Urothelium cell line (cell line): ENCODE results near the gene PEX11B.

Experiments used
- DNase-seq: peaks from one replicate; pipeline ENCODE4 v3.0.0; 2011; ENCODE audit warnings: low spot score, mixed read lengths
- FAIRE-seq: peaks from 2 replicates; lab custom pipeline; 2011; peaks lifted over from hg19 to GRCh38; lab: Jason Lieb, UNC

The PEX11B gene

DNA sequence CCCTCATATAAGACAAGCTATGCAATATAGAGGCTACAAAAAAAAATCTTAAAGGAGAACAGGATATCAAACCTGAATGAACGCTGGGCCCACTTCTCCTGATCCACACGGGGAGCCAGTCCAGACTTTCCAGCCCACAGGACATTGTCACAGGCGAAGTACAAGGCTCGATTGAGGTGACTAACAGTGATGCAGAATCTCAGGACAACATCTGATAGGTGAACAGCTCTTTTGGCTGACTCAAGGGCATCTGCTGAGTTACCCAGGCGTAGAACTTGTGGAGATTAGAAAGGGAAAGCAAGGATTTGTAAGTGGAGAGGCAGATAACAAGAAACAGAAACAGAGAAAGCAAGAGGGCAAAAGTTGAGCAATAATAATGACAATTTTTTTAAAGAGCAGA lies 1.8 kb downstream of the PEX11B start:
- FAIRE-seq (no peak), DNase-seq (no peak)

GRCh38 chr1:145912128-145912641 lies 6.3 kb downstream of the PEX11B start:
- FAIRE-seq, result no peak
- DNase-seq, result no peak

GRCh38 chr1:145908653-145909052 lies 9.9 kb downstream of the PEX11B start:
- DNase-seq (no peak), FAIRE-seq (no peak)

DNA sequence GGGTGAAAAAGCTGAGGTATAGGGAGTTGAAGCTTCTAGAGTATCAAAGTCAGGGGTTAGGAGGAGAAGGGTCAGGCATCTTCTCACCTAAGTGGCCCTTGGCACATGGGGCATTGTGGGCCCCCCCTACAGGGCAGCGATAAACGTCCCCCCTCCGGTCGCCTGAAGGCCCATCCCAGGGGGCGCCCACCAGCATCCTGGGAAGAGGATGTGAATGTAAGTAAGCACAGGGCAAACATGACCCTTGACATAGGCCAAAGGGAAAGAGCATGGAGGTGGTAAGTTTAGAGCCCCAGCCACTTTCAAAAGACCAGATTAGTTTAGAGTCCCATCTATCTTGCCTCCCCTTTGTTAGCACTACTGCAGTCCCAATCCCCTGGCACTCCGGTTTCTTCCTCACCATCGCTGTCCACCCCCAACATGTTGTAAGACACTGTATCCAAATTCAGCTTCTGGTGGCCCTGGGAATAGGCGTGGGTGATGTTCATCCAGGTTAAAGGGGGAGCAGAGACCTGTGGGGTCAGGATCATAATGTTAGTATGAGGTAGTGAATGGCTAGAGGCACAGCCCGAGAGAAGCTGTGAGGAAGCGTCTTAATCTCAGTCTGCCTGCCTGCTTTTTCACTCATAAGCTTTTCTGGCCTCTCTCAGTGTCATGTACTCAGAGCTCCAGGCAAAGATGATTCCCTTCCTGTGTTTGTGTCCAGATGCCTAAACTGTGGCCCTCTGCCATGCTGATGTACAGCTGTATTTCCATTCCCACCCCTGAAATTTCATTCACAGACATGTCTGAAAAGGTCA lies 11.4 kb downstream of the PEX11B start:
- FAIRE-seq (no peak), DNase-seq (no peak)

DNA sequence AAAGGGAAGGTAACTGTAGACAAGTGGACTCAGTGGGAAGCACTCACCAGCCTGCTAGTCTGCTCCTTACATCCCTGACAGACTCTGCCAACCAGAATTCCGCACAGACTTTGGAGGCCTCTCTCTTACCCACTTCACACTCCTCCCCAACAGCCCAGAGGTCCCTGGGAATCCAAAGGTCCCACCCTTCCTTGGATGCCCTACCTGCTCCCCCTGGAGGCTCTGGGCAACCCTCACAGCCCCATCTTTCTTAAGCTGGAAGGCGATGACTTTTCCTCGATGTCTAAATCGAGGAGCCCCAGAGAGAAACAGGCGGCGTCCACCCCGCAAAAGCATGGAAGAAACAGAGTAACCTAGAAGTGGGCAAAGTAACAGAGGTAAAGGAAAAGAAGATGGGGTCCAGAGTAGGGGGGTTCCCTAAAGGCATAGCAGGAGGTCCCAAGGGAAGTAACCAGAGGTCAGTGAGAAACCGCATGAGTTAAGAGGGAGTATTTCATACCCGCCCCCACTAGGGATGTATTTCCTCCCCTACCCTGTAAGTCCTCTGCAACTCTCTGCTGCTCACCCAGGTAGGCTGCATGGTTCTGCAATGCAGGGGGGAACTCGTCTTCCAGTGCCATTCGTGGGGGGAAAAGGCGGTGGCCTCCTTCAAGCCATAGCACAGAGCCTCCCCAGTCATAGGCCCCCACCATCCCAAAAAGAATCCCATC lies 17.1 kb downstream of the PEX11B start:
- DNase-seq, result no peak
- no peak for FAIRE-seq

GRCh38 chr1:145898756-145899155 lies 19.8 kb downstream of the PEX11B start:
- no peak for FAIRE-seq
- DNase-seq, result no peak

- no peak for FAIRE-seq
- DNase-seq, result no peak
Observed at GRCh38 chr1:145897969-145898368, 20.5 kb downstream of the PEX11B start.

- no peak for DNase-seq
- no peak for FAIRE-seq
Observed at GRCh38 chr1:145895471-145895870, 23.0 kb downstream of the PEX11B start.

GRCh38 chr1:145893306-145894055 lies 25.0 kb downstream of the PEX11B start:
- FAIRE-seq (no peak), DNase-seq (no peak)

- DNase-seq (peak; percentile 22), FAIRE-seq (no peak)
Observed at GRCh38 chr1:145892486-145893087, 25.9 kb downstream of the PEX11B start.

DNA sequence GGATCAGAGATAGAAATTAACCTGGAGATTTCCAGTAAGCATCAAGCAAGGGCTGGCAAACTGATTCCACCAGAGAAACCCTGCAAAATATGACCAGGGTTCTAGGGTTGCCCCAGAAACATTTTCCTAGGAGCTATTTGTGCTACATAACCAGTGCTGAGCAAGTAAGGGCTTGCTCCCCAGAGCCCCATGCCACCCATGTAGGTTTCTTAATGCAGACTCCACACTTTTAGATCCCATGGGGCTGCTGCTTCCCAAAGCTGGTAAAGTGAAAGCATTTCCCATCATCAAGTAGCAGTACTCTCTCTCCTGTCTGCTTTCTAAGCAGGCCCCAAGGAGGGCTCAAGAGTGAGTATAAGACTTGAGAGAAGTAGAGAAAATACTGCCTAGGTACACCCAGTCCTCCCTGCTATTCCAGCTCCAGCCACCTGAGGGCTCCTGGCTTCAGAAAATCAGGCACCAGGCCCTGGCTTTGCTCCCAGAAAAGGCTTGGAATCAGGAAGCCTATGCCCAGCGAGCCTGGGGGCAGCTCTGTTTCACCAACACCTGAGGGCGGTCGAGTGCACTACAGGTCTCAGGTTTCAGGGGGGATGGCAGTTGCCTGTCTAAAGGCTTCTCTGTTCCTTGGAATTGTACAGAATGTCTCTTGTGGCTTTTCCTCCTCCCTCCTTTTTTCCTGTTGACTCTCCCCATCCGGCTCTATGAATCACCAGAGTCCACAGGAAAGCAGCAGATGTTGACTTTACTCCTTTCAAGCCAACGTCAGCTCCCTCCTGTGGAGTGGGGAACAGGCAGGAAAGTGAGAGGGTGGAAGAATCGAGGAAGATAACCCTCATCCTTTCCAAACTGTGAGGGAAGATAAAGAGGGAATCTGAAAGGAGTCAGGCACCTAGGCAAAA lies 26.7 kb downstream of the PEX11B start:
- FAIRE-seq, result no peak

GRCh38 chr1:145891143-145891542 lies 27.4 kb downstream of the PEX11B start:
- FAIRE-seq (no peak), DNase-seq (peak; percentile 17)

More for the DNA sequence above, 26.7 kb downstream of the PEX11B start:
- peak; percentile 97 for DNase-seq

GRCh38 chr1:145889722-145890121 lies 28.8 kb downstream of the PEX11B start:
- FAIRE-seq, result no peak
- DNase-seq, result no peak

DNA sequence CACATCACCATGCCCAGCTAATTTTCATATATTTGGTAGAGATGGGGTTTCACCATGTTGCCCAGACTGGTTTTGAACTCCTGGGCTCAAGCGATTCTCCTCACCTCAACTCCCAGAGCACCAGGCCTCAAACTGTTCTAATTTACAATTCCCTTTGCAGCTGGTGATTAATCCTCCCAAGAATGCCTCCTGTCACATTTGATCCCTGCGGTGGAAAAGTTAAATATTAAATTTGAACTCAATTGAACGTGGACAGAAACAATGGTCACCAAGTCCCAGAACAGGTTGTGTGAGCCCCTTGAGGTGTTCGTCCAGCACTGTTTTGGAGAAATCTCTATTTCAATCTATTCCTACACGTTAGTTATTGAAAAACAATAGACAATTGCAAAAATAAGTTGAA lies 30.9 kb downstream of the PEX11B start:
- DNase-seq (no peak), FAIRE-seq (no peak)

- DNase-seq (no peak), FAIRE-seq (no peak)
Observed at GRCh38 chr1:145886816-145887215, 31.7 kb downstream of the PEX11B start.

GRCh38 chr1:145886390-145886789 lies 32.1 kb downstream of the PEX11B start:
- DNase-seq (no peak), FAIRE-seq (no peak)

DNA sequence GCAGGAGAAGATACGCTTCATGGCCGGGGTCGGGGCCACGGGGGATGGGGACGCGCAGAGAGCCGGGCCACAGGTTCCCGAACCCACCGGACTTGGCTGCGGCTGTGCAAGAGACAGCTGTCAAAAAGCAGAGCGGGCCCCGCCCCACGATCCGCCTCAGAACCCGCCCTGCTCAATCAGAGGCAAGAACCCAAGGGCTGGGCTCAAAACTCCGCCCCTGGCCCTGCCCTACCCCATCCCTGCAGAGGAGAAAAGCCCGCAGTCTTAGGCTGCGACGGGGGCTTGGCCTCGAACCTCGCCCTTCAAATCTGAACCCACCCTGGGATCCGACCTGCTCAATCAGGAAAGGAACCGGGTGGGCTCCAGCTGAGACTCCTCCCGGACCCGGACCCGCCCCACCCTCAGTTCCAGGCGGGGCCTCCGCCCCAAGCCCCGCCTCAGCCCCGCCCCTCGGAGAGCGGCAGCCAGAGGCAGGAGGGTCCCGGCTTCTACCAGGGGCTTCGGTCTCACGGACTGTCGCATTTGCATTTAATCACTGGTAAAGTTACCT lies 32.7 kb downstream of the PEX11B start, which contains the start of gene ANKRD35:
Gene ANKRD35, minus strand, starts transcription at position 129 of the 550 bp plus-strand sequence. Its CDS starts 108 bp downstream, at position 21.
- FAIRE-seq, result no peak

GRCh38 chr1:145884675-145885074 lies 33.8 kb downstream of the PEX11B start:
- FAIRE-seq (no peak), DNase-seq (no peak)

More for the DNA sequence above, 32.7 kb downstream of the PEX11B start, which contains the start of gene ANKRD35:
- DNase-seq, result peak; percentile 86

DNA sequence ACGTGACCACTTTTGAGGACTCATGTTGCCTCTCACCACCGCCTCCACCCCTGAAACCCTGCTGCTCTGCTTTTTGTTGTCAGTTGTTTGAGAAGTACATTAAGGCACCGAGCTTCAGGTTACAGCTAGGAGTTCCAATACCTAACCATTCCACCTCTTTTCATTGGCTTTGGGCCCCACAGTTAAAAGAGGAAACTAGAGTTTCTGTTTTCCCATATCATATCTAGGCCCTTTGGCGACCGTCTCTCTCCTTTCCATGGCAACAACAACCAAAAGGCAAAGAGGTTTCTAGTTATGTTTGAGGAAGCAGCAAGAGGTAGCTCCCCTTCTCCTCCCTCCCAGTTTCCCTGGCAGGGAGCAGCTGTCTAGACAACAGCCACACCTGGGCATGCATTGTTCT lies 38.7 kb downstream of the PEX11B start:
- FAIRE-seq (no peak), DNase-seq (no peak)
